Nephron progenitor cell (in vitro differentiated cells): ENCODE results near the gene FRMD5.

Experiments
- DNase-seq: peaks from one replicate; pipeline ENCODE4 v3.0.0; 2021
- H3K27ac Mint-ChIP-seq: 2 replicates; pipeline ENCODE4 v1.8.0; 2021; ENCODE audit warnings: mild to moderate bottlenecking, moderate library complexity, mixed read lengths
- H3K27me3 Mint-ChIP-seq: 2 replicates; pipeline ENCODE4 v1.8.0; 2021; ENCODE audit warnings: mild to moderate bottlenecking, low read depth, mixed read lengths; ENCODE audit not compliant: poor library complexity
- H3K36me3 Mint-ChIP-seq: 2 replicates; pipeline ENCODE4 v1.8.0; 2021; ENCODE audit warnings: low read depth, mixed read lengths
- H3K4me1 Mint-ChIP-seq: 2 replicates; pipeline ENCODE4 v1.8.0; 2021; ENCODE audit warnings: mixed read lengths
- H3K4me3 Mint-ChIP-seq: 2 replicates; pipeline ENCODE4 v1.8.0; 2021; ENCODE audit warnings: mild to moderate bottlenecking, moderate library complexity, mixed read lengths
- H3K9me3 Mint-ChIP-seq: 2 replicates; pipeline ENCODE4 v1.8.0; 2021; ENCODE audit warnings: mild to moderate bottlenecking, moderate library complexity, mixed read lengths
- CTCF ChIP-seq: fragments of 200-600 bp; sonication (generic); IDR thresholded peaks from 2 replicates; pipeline ENCODE4 v1.5.0; 2021; ENCODE audit warnings: antibody characterized with exemption

Gene FRMD5

GRCh38 chr15:44159492-44159891, 35.6 kb downstream of the FRMD5 start:
- DNase-seq = no peak
- H3K4me1 Mint-ChIP-seq = peaks cover 9% of the 10 kb centered on the region
- no peaks in the 10 kb centered on the region for H3K36me3 Mint-ChIP-seq
- H3K4me3 Mint-ChIP-seq = no peak overlapping the region
- H3K9me3 Mint-ChIP-seq = no peaks in the 10 kb centered on the region
- no peak for TF ChIP-seq CTCF
- peaks cover 6% of the 10 kb centered on the region for H3K27me3 Mint-ChIP-seq
- H3K27ac Mint-ChIP-seq = no peak overlapping the region

GRCh38 chr15:44158111-44158510, 37.0 kb downstream of the FRMD5 start:
- H3K27me3 Mint-ChIP-seq = peaks cover 6% of the 10 kb centered on the region
- no peak overlapping the region for H3K4me3 Mint-ChIP-seq
- H3K4me1 Mint-ChIP-seq = peaks cover 9% of the 10 kb centered on the region
- no peak overlapping the region for H3K27ac Mint-ChIP-seq
- no peaks in the 10 kb centered on the region for H3K9me3 Mint-ChIP-seq
- no peak for DNase-seq
- TF ChIP-seq CTCF = no peak
- no peaks in the 10 kb centered on the region for H3K36me3 Mint-ChIP-seq

GRCh38 chr15:44157679-44158078, 37.4 kb downstream of the FRMD5 start:
- H3K4me3 Mint-ChIP-seq = no peak overlapping the region
- no peak for DNase-seq
- H3K27ac Mint-ChIP-seq = no peak overlapping the region
- H3K36me3 Mint-ChIP-seq = no peaks in the 10 kb centered on the region
- TF ChIP-seq CTCF = no peak
- H3K27me3 Mint-ChIP-seq = peaks cover 6% of the 10 kb centered on the region
- peaks cover 9% of the 10 kb centered on the region for H3K4me1 Mint-ChIP-seq
- no peaks in the 10 kb centered on the region for H3K9me3 Mint-ChIP-seq

GRCh38 chr15:44153352-44153751, 41.7 kb downstream of the FRMD5 start:
- Mint-ChIP-seq H3K4me3 (no peak overlapping the region), H3K27me3 (no peaks in the 10 kb centered on the region), H3K4me1 (no peaks in the 10 kb centered on the region), H3K27ac (no peak overlapping the region), H3K36me3 (no peaks in the 10 kb centered on the region), H3K9me3 (no peaks in the 10 kb centered on the region)
- TF ChIP-seq CTCF = no peak
- no peak for DNase-seq

GRCh38 chr15:44149224-44149623, 45.8 kb downstream of the FRMD5 start:
- no peak for DNase-seq
- H3K4me3 Mint-ChIP-seq = no peak overlapping the region
- peaks cover 2% of the 10 kb centered on the region for H3K27me3 Mint-ChIP-seq
- H3K36me3 Mint-ChIP-seq = no peaks in the 10 kb centered on the region
- no peak overlapping the region for H3K27ac Mint-ChIP-seq
- no peaks in the 10 kb centered on the region for H3K9me3 Mint-ChIP-seq
- H3K4me1 Mint-ChIP-seq = no peaks in the 10 kb centered on the region
- no peak for TF ChIP-seq CTCF

- DNase-seq = no peak
- Mint-ChIP-seq H3K4me3 (no peak overlapping the region), H3K27me3 (peaks cover 2% of the 10 kb centered on the region), H3K9me3 (no peaks in the 10 kb centered on the region), H3K36me3 (no peaks in the 10 kb centered on the region), H3K4me1 (no peaks in the 10 kb centered on the region), H3K27ac (no peak overlapping the region)
- no peak for TF ChIP-seq CTCF
Measured at GRCh38 chr15:44148580-44148979, 46.5 kb downstream of the FRMD5 start.
